CD4-positive, alpha-beta memory T cell (primary cell): ENCODE results near the gene NDFIP1. TPM values are rescaled to one million over a fixed set of nuclear protein-coding genes. Genes with fewer than 3 reads are reported as not detected.

Source experiments
- CTCF ChIA-PET: fragments of 350-600 bp; sonication (Branson Sonifier 250); formaldehyde crosslinking; loops from one replicate; lab custom pipeline; 2021; ENCODE audit warnings: inconsistent platforms; ENCODE audit not compliant: partially characterized antibody; lab: Charles Lee
- POLR2A ChIA-PET: fragments of 350-600 bp; sonication (Branson Sonifier 250); formaldehyde crosslinking; loops from one replicate; lab custom pipeline; 2021; ENCODE audit not compliant: partially characterized antibody; lab: Charles Lee
- DNase-seq, 5 donors: peaks; one replicate each; pipeline versions ENCODE4 v3.0.0 to v3.0.0-alpha.2; 2020 to 2022; ENCODE audit warnings: mixed read lengths in 1 of 5
- H3K27ac ChIP-seq: one replicate; pipeline ENCODE4 v1.7.0; 2013; ENCODE audit warnings: low read depth, low read length
- H3K27me3 ChIP-seq: 2 replicates; pipeline ENCODE4 v1.7.0; 2013; ENCODE audit warnings: mild to moderate bottlenecking, low read length, moderate library complexity; ENCODE audit not compliant: insufficient read depth
- H3K36me3 ChIP-seq: 2 replicates; pipeline ENCODE4 v1.7.0; 2013; ENCODE audit warnings: mild to moderate bottlenecking, low read length, moderate library complexity; ENCODE audit not compliant: insufficient read depth
- H3K4me1 ChIP-seq: 2 replicates; pipeline ENCODE4 v1.7.0; 2013; ENCODE audit warnings: mild to moderate bottlenecking, low read length, moderate library complexity; ENCODE audit not compliant: insufficient read depth
- H3K4me3 ChIP-seq, 2 donors: one replicate each; pipeline ENCODE4 v1.7.0; 2013; ENCODE audit warnings: low read length in 2 of 2, mild to moderate bottlenecking in 1 of 2
- H3K9me3 ChIP-seq, 2 donors: one replicate each; pipeline ENCODE4 v1.7.0; 2013; ENCODE audit warnings: low read length in 2 of 2, control low read depth in 1 of 2; ENCODE audit not compliant: control insufficient read depth in 1 of 2
- H3K27ac Mint-ChIP-seq, 7 donors: one replicate each; pipeline ENCODE4 v1.8.0; 2020 to 2021; ENCODE audit warnings: mixed read lengths in 7 of 7, mild to moderate bottlenecking in 6 of 7, inconsistent platforms in 3 of 7, moderate library complexity in 3 of 7
- H3K27me3 Mint-ChIP-seq, 2 donors: one replicate each; pipeline ENCODE4 v1.8.0; 2020 to 2021; ENCODE audit warnings: mixed read lengths in 2 of 2
- H3K36me3 Mint-ChIP-seq, 2 donors: one replicate each; pipeline ENCODE4 v1.8.0; 2020 to 2021; ENCODE audit warnings: mixed read lengths in 2 of 2, inconsistent platforms in 1 of 2, mild to moderate bottlenecking in 1 of 2
- H3K4me1 Mint-ChIP-seq, 4 donors: one replicate each; pipeline ENCODE4 v1.8.0; 2020 to 2021; ENCODE audit warnings: mixed read lengths in 4 of 4, mild to moderate bottlenecking in 1 of 4
- H3K4me3 Mint-ChIP-seq, 8 donors: one replicate each; pipeline ENCODE4 v1.8.0; 2020 to 2021; ENCODE audit warnings: mixed read lengths in 8 of 8, mild to moderate bottlenecking in 7 of 8, moderate library complexity in 6 of 8, inconsistent platforms in 3 of 8
- H3K9me3 Mint-ChIP-seq, 8 donors: one replicate each; pipeline ENCODE4 v1.8.0; 2020 to 2021; ENCODE audit warnings: mixed read lengths in 8 of 8, mild to moderate bottlenecking in 5 of 8, inconsistent platforms in 3 of 8, moderate library complexity in 1 of 8
- intact Hi-C: fragments of 100-400 bp; cut with micrococcal nuclease; formaldehyde crosslinking; loops from one replicate; pipeline ENCODE4 v1.15.1; 2023
- polyA plus RNA-seq, 2 donors: library from polyadenylated mRNA; unstranded; fragments of 300-500 nt; fragmentation: Illumina TruSeq; gene quantifications; one replicate each; pipeline ENCODE4 v1.2.3, GENCODE V29; 2021
- total RNA-seq, 2 experiments: library from RNA; stranded (reverse); gene quantifications; one replicate each; pipeline ENCODE4 v1.2.3, GENCODE V29; 2021

NDFIP1 gene
- total and polyA plus RNA-seq, 4 experiments from 2014 or later = 70.0 to 98.3 (median 76.1) TPM

DNA sequence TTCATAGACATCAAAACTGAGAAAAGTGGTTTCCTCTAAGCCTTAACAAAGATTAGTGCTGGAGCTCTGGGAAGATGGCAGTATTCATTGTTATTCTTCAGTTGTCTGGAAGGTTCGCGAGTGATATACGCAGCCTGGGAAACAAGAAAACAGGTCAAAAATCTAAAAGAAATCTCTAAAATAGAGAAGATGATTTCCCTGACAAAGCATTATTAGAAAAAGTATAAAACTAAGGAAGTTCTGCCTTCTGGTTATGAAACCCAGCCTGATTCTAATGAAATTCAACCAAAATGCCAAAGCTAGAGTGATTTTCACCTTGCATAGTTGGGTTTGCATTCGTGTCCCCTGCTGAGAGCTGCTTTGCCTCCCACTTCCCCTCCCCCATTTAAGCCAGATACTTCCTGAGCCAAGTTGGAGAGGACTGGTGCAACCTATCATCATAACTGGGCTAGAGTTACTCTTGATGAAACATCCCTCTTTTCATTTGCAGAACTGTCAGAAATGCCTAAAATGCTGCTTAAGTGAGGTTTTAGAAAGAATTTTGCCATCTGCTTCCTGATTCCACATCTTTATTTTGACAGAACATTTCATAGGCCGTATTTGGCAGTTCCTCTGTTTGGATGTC is 48.4 kb downstream of the NDFIP1 start:
- Histone ChIP-seq H3K4me3 (no peak overlapping the region), H3K36me3 (peaks cover 18% of the 10 kb centered on the region), H3K9me3 (no peaks in the 10 kb centered on the region), H3K27ac (no peak overlapping the region), H3K4me1 (no peaks in the 10 kb centered on the region), H3K27me3 (no peaks in the 10 kb centered on the region)
- no peak for DNase-seq
- CTCF ChIA-PET = interaction anchor here (1.4 kb wide), 2 partner anchors 8 to 196 kb away, joined by 3 to 4 read pairs; no protein-coding TSS in a partner anchor
- Mint-ChIP-seq H3K27me3 (no peaks in the 10 kb centered on the region), H3K4me3 (no peak overlapping the region), H3K4me1 (peaks cover 1 to 9% (median 7%) of the 10 kb centered on the region in 4 donors), H3K9me3 (no peaks in the 10 kb centered on the region), H3K36me3 (peaks cover 8 to 26% of the 10 kb centered on the region in 2 donors), H3K27ac (peak overlapping the region in 3 of 7 donors; percentile 31 to 62 (median 36))
- POLR2A ChIA-PET = no interaction called here
- intact Hi-C loops = loop anchor here (10.0 kb wide), 2 partner anchors 168 to 198 kb away; partner anchors contain the start of gene SPRY4

DNA sequence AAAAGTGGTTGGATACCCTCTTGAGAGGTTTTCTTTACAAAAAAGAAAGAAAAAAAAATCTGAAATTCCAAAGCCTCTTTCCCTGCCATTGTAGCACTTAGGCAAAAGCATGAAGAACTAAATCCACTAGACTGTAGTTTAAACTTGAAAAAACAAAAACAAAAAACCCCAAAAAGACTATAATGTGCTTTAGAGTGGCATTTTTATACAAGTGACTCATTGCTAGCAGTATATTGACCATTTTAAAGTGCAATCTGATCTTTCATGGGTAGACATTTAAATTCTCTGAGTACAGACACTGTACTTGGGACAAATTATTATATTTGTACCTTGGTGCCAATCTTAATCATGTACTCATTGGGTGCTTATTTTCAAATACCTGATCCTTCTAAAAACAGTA is 50.8 kb downstream of the NDFIP1 start:
- no peak overlapping the region for H3K27ac Mint-ChIP-seq
- no peaks in the 10 kb centered on the region for H3K9me3 Mint-ChIP-seq
- no peak for DNase-seq
- H3K36me3 ChIP-seq = no peaks in the 10 kb centered on the region
- H3K36me3 Mint-ChIP-seq = peaks cover 0 to 13% of the 10 kb centered on the region in 2 donors
- peaks cover 0 to 10% (median 7%) of the 10 kb centered on the region in 4 donors for H3K4me1 Mint-ChIP-seq
- CTCF ChIA-PET = interaction anchor here (1.0 kb wide), 1 partner anchor 18 kb away, joined by 3 read pairs; no protein-coding TSS in a partner anchor
- no peaks in the 10 kb centered on the region for H3K27me3 ChIP-seq
- no peaks in the 10 kb centered on the region for H3K27me3 Mint-ChIP-seq
- no peak overlapping the region for H3K27ac ChIP-seq
- intact Hi-C loops = loop anchor here (10.0 kb wide), 2 partner anchors 165 to 195 kb away; partner anchors contain the start of gene SPRY4
- H3K9me3 ChIP-seq = no peaks in the 10 kb centered on the region
- no peak overlapping the region for H3K4me3 ChIP-seq
- no peak overlapping the region for H3K4me3 Mint-ChIP-seq
- no peaks in the 10 kb centered on the region for H3K4me1 ChIP-seq
- POLR2A ChIA-PET = no interaction called here

DNA sequence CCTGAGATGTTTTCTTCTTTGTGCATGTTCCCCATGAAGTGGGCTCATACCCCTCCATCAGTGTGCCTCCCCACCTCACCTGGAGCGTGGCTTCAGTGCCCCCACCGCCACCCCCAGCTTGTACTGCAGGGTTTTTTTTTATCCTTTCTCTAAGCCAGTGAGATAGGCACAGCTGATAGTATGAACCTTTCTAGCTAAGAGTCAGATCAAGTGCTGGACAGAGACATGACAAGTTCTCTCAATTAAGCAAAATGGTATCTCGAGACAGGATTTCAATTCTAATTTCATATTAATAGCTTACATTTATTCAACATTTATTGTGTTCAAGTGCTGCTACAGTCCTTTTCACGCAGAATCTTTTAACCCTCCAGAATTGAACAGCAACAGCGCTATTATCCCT is 55.7 kb downstream of the NDFIP1 start:
- H3K9me3 ChIP-seq = no peaks in the 10 kb centered on the region
- DNase-seq = no peak
- CTCF ChIA-PET = interaction anchor here (1.4 kb wide), 1 partner anchor 13 kb away, joined by 3 read pairs; no protein-coding TSS in a partner anchor
- H3K36me3 Mint-ChIP-seq = peaks cover 1 to 3% of the 10 kb centered on the region in 2 donors
- POLR2A ChIA-PET = no interaction called here
- H3K4me3 ChIP-seq = no peak overlapping the region
- intact Hi-C loops = no loop called here
- no peaks in the 10 kb centered on the region for H3K27me3 Mint-ChIP-seq
- no peaks in the 10 kb centered on the region for H3K36me3 ChIP-seq
- no peak overlapping the region for H3K27ac ChIP-seq
- H3K4me1 Mint-ChIP-seq = peaks cover 0 to 10% (median 6%) of the 10 kb centered on the region in 4 donors
- no peak overlapping the region for H3K4me3 Mint-ChIP-seq
- no peaks in the 10 kb centered on the region for H3K4me1 ChIP-seq
- no peaks in the 10 kb centered on the region for H3K9me3 Mint-ChIP-seq
- no peaks in the 10 kb centered on the region for H3K27me3 ChIP-seq
- no peak overlapping the region for H3K27ac Mint-ChIP-seq

- Histone ChIP-seq H3K4me1 (no peaks in the 10 kb centered on the region), H3K36me3 (no peaks in the 10 kb centered on the region), H3K4me3 (no peak overlapping the region), H3K27ac (no peak overlapping the region), H3K27me3 (no peaks in the 10 kb centered on the region), H3K9me3 (no peaks in the 10 kb centered on the region)
- DNase-seq = no peak
- H3K27ac Mint-ChIP-seq = no peak overlapping the region
- CTCF ChIA-PET = interaction anchor here (1.3 to 1.4 kb wide), 2 partner anchors 379 to 532 kb away, joined by 3 read pairs; no protein-coding TSS in a partner anchor
- H3K4me1 Mint-ChIP-seq = peaks cover 0 to 2% (median 0%) of the 10 kb centered on the region in 4 donors
- intact Hi-C loops = no loop called here
- peaks cover 0 to 3% (median 0%) of the 10 kb centered on the region in 8 donors for H3K9me3 Mint-ChIP-seq
- POLR2A ChIA-PET = no interaction called here
- H3K4me3 Mint-ChIP-seq = no peak overlapping the region
- H3K27me3 Mint-ChIP-seq = no peaks in the 10 kb centered on the region
- H3K36me3 Mint-ChIP-seq = peaks cover 1 to 3% of the 10 kb centered on the region in 2 donors
These were observed 58.2 kb downstream of the NDFIP1 start for GRCh38 chr5:142166754-142167153.

DNA sequence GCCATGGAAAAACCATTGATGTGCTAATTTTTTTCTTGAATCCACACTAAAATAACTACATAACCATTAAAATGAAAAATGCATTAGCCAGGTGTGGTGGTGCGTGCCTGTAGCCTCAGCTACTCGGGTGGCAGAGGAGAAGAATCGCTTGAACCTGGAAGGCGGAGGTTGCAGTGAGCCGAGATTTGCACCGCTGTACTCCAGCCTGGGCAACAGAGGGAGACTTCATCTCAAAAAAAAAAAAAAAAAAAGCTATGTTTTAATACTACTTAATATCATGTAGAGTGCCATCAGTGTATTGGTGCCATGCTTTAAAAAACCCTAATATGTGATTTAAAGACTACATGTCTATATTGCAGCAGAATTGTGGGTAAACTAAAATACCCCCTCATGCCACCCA is 58.9 kb downstream of the NDFIP1 start:
- Mint-ChIP-seq H3K4me3 (no peak overlapping the region), H3K27me3 (no peaks in the 10 kb centered on the region), H3K36me3 (peaks cover 1 to 3% of the 10 kb centered on the region in 2 donors), H3K4me1 (peaks cover 0 to 2% (median 0%) of the 10 kb centered on the region in 4 donors), H3K9me3 (peaks cover 0 to 3% (median 0%) of the 10 kb centered on the region in 8 donors), H3K27ac (no peak overlapping the region)
- H3K9me3 ChIP-seq = no peaks in the 10 kb centered on the region
- no peak overlapping the region for H3K4me3 ChIP-seq
- H3K27ac ChIP-seq = no peak overlapping the region
- H3K36me3 ChIP-seq = no peaks in the 10 kb centered on the region
- H3K4me1 ChIP-seq = no peaks in the 10 kb centered on the region
- intact Hi-C loops = no loop called here
- ChIA-PET POLR2A (no interaction called here), CTCF (interaction anchor here (1.3 to 1.4 kb wide), 2 partner anchors 378 to 531 kb away, joined by 3 read pairs; no protein-coding TSS in a partner anchor)
- DNase-seq = no peak
- H3K27me3 ChIP-seq = no peaks in the 10 kb centered on the region

- intact Hi-C loops = no loop called here
- H3K4me3 Mint-ChIP-seq = no peak overlapping the region
- no peaks in the 10 kb centered on the region for H3K4me1 Mint-ChIP-seq
- ChIA-PET POLR2A (no interaction called here), CTCF (interaction anchor here (0.7 kb wide), 1 partner anchor 16 kb away, joined by 3 read pairs; no protein-coding TSS in a partner anchor)
- Histone ChIP-seq H3K36me3 (no peaks in the 10 kb centered on the region), H3K9me3 (no peaks in the 10 kb centered on the region), H3K27me3 (no peaks in the 10 kb centered on the region), H3K27ac (no peak overlapping the region), H3K4me1 (no peaks in the 10 kb centered on the region), H3K4me3 (no peak overlapping the region)
- H3K9me3 Mint-ChIP-seq = peaks cover 0 to 3% (median 0%) of the 10 kb centered on the region in 8 donors
- peaks cover 0 to 3% of the 10 kb centered on the region in 2 donors for H3K36me3 Mint-ChIP-seq
- H3K27me3 Mint-ChIP-seq = no peaks in the 10 kb centered on the region
- DNase-seq = no peak
- H3K27ac Mint-ChIP-seq = no peak overlapping the region
These were observed 59.8 kb downstream of the NDFIP1 start for GRCh38 chr5:142168365-142168764.

- H3K4me1 Mint-ChIP-seq = no peaks in the 10 kb centered on the region
- intact Hi-C loops = no loop called here
- Histone ChIP-seq H3K4me1 (no peaks in the 10 kb centered on the region), H3K4me3 (no peak overlapping the region), H3K27ac (no peak overlapping the region), H3K9me3 (no peaks in the 10 kb centered on the region), H3K36me3 (no peaks in the 10 kb centered on the region), H3K27me3 (no peaks in the 10 kb centered on the region)
- H3K4me3 Mint-ChIP-seq = no peak overlapping the region
- peaks cover 0 to 4% of the 10 kb centered on the region in 2 donors for H3K27me3 Mint-ChIP-seq
- H3K36me3 Mint-ChIP-seq = no peaks in the 10 kb centered on the region
- peak overlapping the region in 1 of 7 donors; percentile 13 for H3K27ac Mint-ChIP-seq
- H3K9me3 Mint-ChIP-seq = peaks cover 0 to 3% (median 0%) of the 10 kb centered on the region in 8 donors
- CTCF ChIA-PET = no interaction called here
- POLR2A ChIA-PET = no interaction called here
- DNase-seq = no peak
These were observed 61.8 kb downstream of the NDFIP1 start for GRCh38 chr5:142170254-142170953.
